ENCODE results near the gene NSDHL.
"Not testable (repeated sequence)": the region's sequence is repeated elsewhere in the genome, so short reads cannot be mapped to it uniquely, and the experiment has no call there.

The NSDHL gene

GRCh38 chrX:152908486-152908885 is 77.6 kb downstream of the NSDHL start:
- no peak for DNase-seq (ENCODE audit: low read depth, low spot score)
- no peaks in the 10 kb centered on the region for H3K36me3 ChIP-seq (ENCODE audit: insufficient read depth, low read length)
- H3K9ac ChIP-seq (ENCODE audit: insufficient read length), result no peak overlapping the region
- H3K9me3 ChIP-seq (ENCODE audit: low read depth, low read length), result no peaks in the 10 kb centered on the region
- no peak for TF ChIP-seq EZH2 (IDR thresholded peaks at IDR 0.05)
- TF ChIP-seq POLR2AphosphoS5 (IDR thresholded peaks at IDR 0.05; ENCODE audit: borderline replicate concordance, low read depth, low read length), result no peak
- TF ChIP-seq FOXP2 (optimal IDR thresholded peaks at IDR 0.05; ENCODE audit: control extremely low read depth, extremely low read length, insufficient read depth), result no peak
- no peak overlapping the region for H3K27ac ChIP-seq
- H3K4me3 ChIP-seq, result no peak overlapping the region

- not testable (repeated sequence) for H3K9me3 ChIP-seq (ENCODE audit: low read depth, low read length); DNase-seq (ENCODE audit: low read depth, low spot score); H3K9ac ChIP-seq (ENCODE audit: insufficient read length); H3K27ac ChIP-seq; H3K4me3 ChIP-seq; H3K36me3 ChIP-seq (ENCODE audit: insufficient read depth, low read length)
These were observed 79.2 kb downstream of the NSDHL start for GRCh38 chrX:152910018-152910417.

- Histone ChIP-seq H3K4me3 (no peak overlapping the region), H3K9me3 (ENCODE audit: low read depth, low read length) (no peaks in the 10 kb centered on the region), H3K36me3 (ENCODE audit: insufficient read depth, low read length) (no peaks in the 10 kb centered on the region), H3K9ac (ENCODE audit: insufficient read length) (no peak overlapping the region), H3K27ac (no peak overlapping the region)
- no peak for TF ChIP-seq EZH2 (IDR thresholded peaks at IDR 0.05)
- TF ChIP-seq POLR2AphosphoS5 (IDR thresholded peaks at IDR 0.05; ENCODE audit: borderline replicate concordance, low read depth, low read length), result no peak
- no peak for TF ChIP-seq FOXP2 (optimal IDR thresholded peaks at IDR 0.05; ENCODE audit: control extremely low read depth, extremely low read length, insufficient read depth)
- DNase-seq (ENCODE audit: low read depth, low spot score), result no peak
These were observed 81.2 kb downstream of the NSDHL start for GRCh38 chrX:152912106-152912505.

- H3K36me3 ChIP-seq (ENCODE audit: insufficient read depth, low read length), result no peaks in the 10 kb centered on the region
- H3K4me3 ChIP-seq, result no peak overlapping the region
- H3K9ac ChIP-seq (ENCODE audit: insufficient read length), result no peak overlapping the region
- TF ChIP-seq POLR2AphosphoS5 (IDR thresholded peaks at IDR 0.05; ENCODE audit: borderline replicate concordance, low read depth, low read length) (no peak), FOXP2 (optimal IDR thresholded peaks at IDR 0.05; ENCODE audit: control extremely low read depth, extremely low read length, insufficient read depth) (no peak), EZH2 (IDR thresholded peaks at IDR 0.05) (no peak)
- no peak for DNase-seq (ENCODE audit: low read depth, low spot score)
- H3K9me3 ChIP-seq (ENCODE audit: low read depth, low read length), result no peaks in the 10 kb centered on the region
- H3K27ac ChIP-seq, result no peak overlapping the region
These were observed 81.8 kb downstream of the NSDHL start for GRCh38 chrX:152912641-152913040.

- TF ChIP-seq EZH2 (IDR thresholded peaks at IDR 0.05) (no peak), FOXP2 (optimal IDR thresholded peaks at IDR 0.05; ENCODE audit: control extremely low read depth, extremely low read length, insufficient read depth) (no peak), POLR2AphosphoS5 (IDR thresholded peaks at IDR 0.05; ENCODE audit: borderline replicate concordance, low read depth, low read length) (no peak)
- Histone ChIP-seq H3K27ac (no peak overlapping the region), H3K4me3 (no peak overlapping the region), H3K9me3 (ENCODE audit: low read depth, low read length) (no peaks in the 10 kb centered on the region), H3K9ac (ENCODE audit: insufficient read length) (no peak overlapping the region), H3K36me3 (ENCODE audit: insufficient read depth, low read length) (no peaks in the 10 kb centered on the region)
- no peak for DNase-seq (ENCODE audit: low read depth, low spot score)
These were observed 82.5 kb downstream of the NSDHL start for GRCh38 chrX:152913346-152913745.

- no peaks in the 10 kb centered on the region for H3K36me3 ChIP-seq (ENCODE audit: insufficient read depth, low read length)
- DNase-seq (ENCODE audit: low read depth, low spot score), result no peak
- no peak overlapping the region for H3K4me3 ChIP-seq
- TF ChIP-seq POLR2AphosphoS5 (IDR thresholded peaks at IDR 0.05; ENCODE audit: borderline replicate concordance, low read depth, low read length) (no peak), EZH2 (IDR thresholded peaks at IDR 0.05) (no peak), FOXP2 (optimal IDR thresholded peaks at IDR 0.05; ENCODE audit: control extremely low read depth, extremely low read length, insufficient read depth) (no peak)
- no peak overlapping the region for H3K27ac ChIP-seq
- no peaks in the 10 kb centered on the region for H3K9me3 ChIP-seq (ENCODE audit: low read depth, low read length)
- no peak overlapping the region for H3K9ac ChIP-seq (ENCODE audit: insufficient read length)
These were observed 83.0 kb downstream of the NSDHL start for GRCh38 chrX:152913910-152914309.

GRCh38 chrX:152915541-152916241 is 84.8 kb downstream of the NSDHL start:
- H3K4me3 ChIP-seq, result no peak overlapping the region
- no peak overlapping the region for H3K27ac ChIP-seq
- DNase-seq (ENCODE audit: low read depth, low spot score), result no peak

GRCh38 chrX:152917656-152918579 is 87.1 kb downstream of the NSDHL start:
- no peak for DNase-seq (ENCODE audit: low read depth, low spot score)

More at GRCh38 chrX:152915541-152916241, 84.8 kb downstream of the NSDHL start:
- H3K9ac ChIP-seq (ENCODE audit: insufficient read length), result no peak overlapping the region
- no peaks in the 10 kb centered on the region for H3K9me3 ChIP-seq (ENCODE audit: low read depth, low read length)
- H3K36me3 ChIP-seq (ENCODE audit: insufficient read depth, low read length), result no peaks in the 10 kb centered on the region
- TF ChIP-seq POLR2AphosphoS5 (IDR thresholded peaks at IDR 0.05; ENCODE audit: borderline replicate concordance, low read depth, low read length) (no peak), EZH2 (IDR thresholded peaks at IDR 0.05) (no peak), FOXP2 (optimal IDR thresholded peaks at IDR 0.05; ENCODE audit: control extremely low read depth, extremely low read length, insufficient read depth) (no peak)

More at GRCh38 chrX:152917656-152918579, 87.1 kb downstream of the NSDHL start:
- Histone ChIP-seq H3K9ac (ENCODE audit: insufficient read length) (no peak overlapping the region), H3K27ac (no peak overlapping the region), H3K36me3 (ENCODE audit: insufficient read depth, low read length) (no peaks in the 10 kb centered on the region), H3K4me3 (no peak overlapping the region), H3K9me3 (ENCODE audit: low read depth, low read length) (no peaks in the 10 kb centered on the region)
- TF ChIP-seq FOXP2 (optimal IDR thresholded peaks at IDR 0.05; ENCODE audit: control extremely low read depth, extremely low read length, insufficient read depth) (no peak), POLR2AphosphoS5 (IDR thresholded peaks at IDR 0.05; ENCODE audit: borderline replicate concordance, low read depth, low read length) (no peak), EZH2 (IDR thresholded peaks at IDR 0.05) (no peak)

Measured in SK-N-MC (cell line).